ENCODE results near the gene ALOX12B.
"Not testable (repeated sequence)": the region's sequence is repeated elsewhere in the genome, so short reads cannot be mapped to it uniquely, and the experiment has no call there.

ALOX12B gene

DNA sequence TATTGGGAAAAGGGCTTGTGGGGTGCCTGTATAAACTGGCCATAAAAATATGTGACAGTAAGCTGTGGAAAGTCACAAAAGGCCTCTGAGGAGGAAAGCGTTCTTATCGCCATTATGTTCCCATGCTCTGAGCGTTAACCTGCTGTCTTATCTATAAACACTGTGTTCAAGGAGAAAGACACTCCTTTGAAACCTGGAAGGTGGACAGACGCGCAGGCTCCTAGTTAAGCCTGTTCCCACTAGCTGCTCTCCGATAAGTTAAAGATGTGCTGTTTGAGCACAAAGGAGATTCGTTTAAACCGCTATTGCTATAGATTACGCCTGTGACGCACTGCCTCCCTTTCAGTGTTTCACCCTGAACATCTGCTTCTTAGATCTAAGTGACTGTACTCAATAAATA is 5.2 kb downstream of the ALOX12B start:
- no peak for DNase-seq (ENCODE audit: low read depth, low spot score)

DNA sequence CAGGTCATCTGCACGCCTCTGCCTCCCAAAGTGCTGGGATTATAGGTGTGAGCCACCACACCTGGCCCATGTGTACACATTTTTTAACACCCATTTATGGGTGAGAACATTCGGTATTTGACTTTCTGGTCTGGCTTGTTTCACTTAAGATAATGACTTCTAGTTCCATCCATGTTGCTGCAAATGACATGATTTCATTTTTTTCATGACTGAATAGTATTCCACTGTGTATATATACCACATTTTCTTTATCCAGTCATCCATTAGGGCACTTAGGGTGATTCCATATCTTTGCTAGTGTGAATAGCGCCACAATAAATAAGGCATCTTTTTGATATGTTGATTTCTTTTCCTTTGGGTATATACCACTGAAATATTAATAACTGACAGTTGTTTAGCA is 5.6 kb downstream of the ALOX12B start:
- no peak for DNase-seq (ENCODE audit: low read depth, low spot score)

DNA sequence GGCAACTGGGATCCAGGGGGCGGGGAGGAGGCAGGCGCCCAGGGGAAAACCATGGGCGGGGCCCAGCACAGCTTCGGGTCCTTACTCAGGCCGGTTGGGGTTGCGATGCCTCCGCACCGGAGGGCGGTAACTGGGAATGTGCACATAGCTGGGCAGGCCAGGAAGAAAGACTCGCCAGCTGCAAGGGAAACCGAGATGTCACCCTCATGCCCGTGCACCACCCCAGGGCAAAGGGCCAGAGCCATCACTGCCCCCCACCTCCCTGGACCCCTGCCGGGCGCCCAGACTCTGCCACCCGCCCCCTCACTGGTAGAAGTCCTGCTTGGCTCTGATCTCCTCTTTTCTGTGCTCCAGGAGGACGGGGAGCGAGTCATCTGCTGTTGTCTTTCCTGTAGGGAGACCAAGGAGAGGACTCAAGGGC is 6.7 kb downstream of the ALOX12B start:
- DNase-seq (ENCODE audit: low read depth, low spot score): no peak

DNA sequence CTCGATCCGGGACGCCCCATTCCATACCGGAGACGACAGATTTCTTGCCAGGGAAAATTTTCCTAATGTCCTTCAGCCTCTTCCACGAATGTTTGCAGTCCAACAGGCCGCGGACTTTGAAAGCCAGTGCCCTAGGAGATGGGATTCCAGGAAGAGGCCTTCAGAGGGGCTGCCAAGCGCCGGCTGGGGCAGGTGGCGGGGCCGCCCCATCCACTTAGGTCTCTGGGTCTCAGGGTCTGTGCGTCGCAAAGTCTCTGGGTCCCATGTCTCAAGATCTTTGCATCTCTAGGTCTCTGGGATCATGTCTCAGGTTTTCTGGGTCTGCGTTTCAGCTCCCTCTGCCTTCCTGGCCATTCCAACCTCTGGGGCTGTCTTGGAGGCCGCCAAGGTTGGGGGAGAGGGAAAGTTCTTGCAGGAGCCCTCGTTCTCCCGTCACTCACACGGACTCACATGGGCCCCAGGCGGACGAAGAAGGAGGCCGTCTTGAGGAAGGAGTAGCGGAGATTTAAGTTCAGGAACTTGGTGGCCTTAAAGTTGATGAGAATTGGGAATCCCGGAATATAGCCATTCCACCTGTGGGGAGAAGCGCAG is 7.2 kb downstream of the ALOX12B start:
- no peak for DNase-seq (ENCODE audit: low read depth, low spot score)

DNA sequence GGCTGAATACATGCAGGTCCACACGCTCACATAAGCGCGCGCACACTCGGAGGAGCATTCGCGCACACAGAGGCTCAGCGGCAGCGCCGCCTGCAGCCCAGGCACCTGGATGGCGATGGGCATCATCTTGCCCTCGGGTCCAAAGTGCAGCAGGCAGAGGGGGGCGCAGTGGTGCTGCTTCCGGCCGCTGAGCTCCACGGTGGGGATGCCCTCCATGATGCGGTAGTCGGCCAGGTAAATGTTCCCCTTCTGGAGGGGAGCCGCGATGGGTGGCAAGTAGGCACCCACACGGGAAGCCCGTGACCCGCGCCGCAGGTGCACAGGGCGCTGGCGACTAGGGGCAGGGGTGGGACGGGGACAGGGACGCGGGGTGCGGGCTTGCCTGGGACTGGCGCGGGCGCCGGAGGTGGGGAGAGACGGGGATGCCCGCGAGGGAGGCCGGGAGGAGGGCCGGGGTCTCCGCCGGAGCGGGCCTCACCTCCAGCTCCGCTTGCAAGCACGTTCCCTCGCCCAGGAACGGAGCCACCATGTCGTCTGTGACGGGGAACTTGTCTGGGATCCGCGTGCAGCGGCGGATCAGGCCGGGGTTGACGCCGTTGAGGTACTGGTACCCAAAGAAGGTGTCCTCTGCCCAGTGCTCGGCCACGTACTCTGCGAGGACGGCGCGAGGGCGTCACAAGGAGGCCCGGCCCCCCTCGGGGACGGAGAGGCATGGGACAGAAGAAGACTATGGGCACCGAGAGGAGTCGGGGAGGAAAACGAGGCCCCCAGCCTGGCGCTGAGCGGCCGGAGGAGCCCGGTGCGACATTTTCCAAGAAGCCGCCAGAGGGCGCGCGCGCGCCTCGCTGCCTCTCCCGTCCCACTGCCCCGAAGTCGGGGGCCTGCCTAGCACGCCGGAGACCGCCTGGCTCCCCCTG is 8.0 kb downstream of the ALOX12B start:
- DNase-seq (ENCODE audit: low read depth, low spot score): peak; percentile 53

DNA sequence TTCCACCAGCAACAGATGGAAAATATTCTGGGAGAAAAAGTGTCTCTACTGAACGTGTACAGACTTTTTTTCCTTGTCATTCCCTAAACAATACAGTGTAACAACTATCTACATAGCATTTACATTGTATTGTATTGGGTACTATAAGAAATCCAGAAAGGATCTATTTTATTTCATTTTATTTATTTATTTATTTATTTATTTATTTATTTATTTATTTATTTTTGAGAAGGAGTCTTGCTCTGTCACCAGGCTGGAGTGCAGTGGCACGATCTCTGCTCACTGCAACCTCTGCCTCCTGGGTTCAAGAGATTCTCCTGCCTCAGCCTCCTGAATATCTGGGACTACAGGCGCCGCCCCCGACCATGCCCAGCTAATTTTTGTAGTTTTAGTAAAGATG is 9.6 kb downstream of the ALOX12B start:
- not testable (repeated sequence) for DNase-seq (ENCODE audit: low read depth, low spot score)

DNA sequence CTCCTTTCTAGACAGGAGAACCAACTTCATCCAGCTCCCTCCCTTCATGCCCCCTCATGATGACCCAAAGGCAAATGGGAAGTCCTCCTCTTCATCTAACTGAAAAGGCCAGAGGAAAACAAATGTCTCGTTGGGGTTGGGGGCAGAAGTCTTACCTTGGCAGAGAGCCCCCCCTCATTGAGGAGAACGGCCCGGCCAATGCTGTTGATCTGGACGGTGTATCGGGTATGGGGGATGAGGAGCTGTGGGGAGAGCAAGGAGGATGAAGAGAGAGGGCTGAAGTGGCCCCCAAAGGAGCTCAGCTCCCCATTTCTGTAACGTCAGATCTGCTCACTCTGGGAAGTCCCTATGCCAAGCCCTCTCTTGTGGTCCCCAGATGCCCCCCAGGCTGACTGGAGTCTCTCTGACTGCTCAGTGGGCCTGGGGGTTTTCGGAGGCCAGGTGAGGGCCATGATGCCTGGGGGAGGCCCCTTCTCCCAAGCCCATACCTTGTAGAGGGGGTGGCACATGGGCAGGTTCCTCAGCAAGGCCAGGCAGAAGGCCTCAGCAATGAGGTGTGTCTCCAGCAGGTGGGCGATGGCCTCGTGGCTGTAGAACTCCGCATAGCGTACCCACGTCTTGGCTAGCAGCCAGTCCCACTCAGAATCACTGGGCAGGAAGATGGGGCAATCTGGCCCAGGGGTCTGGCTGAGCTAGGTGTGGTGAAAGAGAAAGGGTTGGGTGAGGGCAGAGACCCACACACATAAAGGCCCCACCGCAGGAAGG is 10.8 kb downstream of the ALOX12B start:
- DNase-seq (ENCODE audit: low read depth, low spot score): no peak

DNA sequence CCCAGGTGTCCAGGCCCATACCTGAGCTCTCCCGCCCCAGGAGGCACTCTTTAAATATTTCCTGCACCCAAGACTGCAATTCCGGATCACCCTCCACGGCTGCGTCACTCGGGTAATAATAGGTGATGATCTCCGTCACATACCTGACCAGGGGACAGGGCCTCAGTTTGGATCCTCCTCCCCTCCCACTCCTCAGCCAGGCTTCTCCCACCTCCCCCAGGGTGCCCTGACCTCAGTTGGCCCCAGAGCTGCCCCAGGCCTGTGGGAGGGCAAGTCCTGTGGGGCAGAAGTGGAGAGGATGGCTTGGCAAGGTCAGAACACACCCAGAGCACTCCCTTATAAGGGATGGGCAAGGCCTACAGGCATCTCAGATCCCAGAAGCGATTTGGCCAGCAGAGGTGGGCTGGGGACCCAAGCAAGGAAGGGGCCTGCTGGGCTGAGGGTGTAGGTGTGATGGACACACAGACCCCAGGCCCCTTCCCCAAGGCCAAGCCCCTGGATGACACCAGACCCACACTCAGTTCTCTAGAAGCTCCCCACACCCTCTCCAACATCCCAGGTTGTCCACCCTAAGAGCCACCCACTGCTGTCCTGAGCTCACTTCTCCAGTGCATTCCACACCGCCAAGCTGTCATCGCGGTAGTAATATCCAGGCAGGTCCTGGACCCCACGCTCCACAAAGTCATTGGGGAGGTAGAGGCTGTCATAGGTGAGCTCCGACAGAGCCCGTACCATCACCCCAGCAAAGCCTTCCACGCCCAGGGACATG is 11.8 kb downstream of the ALOX12B start:
- DNase-seq (ENCODE audit: low read depth, low spot score): no peak

DNA sequence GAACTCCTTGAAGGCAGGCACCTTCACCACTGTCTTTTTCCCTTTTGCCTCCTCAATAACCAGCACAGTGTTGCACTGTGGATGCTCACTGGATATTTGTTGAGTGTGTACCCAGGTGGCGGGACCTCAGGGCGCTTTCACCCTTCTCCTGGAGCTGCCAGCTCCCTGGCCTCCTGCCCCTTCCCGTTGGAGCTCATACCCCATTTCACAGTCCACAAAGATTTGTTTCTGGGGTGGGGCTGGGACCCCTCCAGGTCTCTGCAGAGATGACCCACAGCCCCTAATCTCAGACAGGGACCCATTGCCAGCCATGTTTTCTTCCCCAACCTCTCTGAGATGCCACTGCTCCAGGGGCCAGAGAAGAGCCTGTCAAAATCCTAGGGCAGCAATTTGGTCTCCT is 12.4 kb downstream of the ALOX12B start:
- no peak for DNase-seq (ENCODE audit: low read depth, low spot score)

DNA sequence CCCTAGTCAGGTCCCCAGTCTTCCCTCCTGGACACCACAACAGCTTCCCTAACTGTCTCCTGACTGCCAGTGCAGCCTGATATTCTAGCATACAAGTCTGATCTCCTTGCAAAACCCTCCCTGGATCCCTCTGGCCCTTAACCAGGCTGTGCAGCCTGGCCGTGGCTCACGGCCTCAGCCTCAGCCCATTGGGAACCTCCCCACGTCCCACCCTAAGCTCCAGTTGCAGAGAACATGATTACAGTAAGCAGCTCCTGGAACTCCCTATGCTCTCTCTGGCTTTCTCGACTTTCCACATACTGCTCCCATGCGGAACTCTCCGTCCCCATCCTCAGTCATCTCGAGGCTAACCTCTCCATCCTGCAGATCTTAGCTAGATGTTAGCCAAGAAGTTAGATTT is 13.0 kb downstream of the ALOX12B start:
- no peak for DNase-seq (ENCODE audit: low read depth, low spot score)

DNA sequence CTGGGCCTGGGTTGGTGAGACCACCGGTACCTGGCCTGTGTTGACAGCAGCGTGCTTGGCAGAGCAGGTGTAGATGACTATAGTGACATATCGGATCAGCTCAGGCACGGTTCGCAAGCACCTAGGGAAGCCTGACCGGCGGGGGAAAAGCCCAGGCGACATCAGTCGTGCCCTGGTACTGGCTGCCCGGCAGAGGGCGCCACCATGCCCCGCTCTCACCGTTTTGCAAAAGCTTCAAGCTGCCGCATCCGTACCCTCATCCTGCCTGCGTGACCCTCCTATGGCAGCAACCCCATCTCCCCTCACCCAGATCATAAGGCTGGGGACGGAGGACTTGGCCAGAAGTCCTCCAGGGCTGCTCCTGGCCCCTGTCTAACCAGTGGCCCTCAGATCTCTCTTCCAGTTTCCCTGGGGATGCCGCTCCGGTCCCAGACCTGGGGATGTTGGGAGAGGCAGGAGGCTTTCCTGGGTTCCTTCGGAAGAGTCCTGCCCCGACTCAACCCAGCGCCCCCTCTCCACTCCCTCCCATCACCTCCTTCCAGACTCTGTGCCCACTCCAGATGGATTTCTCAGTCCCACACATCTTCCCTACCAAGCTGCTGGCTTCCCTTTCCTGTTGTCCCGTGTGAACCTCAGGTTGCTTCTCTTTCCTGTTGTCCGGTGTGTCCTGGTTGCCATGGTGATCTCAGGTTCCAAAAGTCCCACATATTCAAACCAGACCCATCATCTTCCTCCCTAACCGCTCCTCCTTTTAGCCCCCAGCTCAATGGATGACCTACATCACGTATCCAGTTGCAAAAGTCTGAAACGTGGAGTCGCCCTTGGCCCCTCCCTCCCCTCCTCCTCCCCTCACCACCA is 13.7 kb downstream of the ALOX12B start:
- peak; percentile 75 for DNase-seq (ENCODE audit: low read depth, low spot score)

DNA sequence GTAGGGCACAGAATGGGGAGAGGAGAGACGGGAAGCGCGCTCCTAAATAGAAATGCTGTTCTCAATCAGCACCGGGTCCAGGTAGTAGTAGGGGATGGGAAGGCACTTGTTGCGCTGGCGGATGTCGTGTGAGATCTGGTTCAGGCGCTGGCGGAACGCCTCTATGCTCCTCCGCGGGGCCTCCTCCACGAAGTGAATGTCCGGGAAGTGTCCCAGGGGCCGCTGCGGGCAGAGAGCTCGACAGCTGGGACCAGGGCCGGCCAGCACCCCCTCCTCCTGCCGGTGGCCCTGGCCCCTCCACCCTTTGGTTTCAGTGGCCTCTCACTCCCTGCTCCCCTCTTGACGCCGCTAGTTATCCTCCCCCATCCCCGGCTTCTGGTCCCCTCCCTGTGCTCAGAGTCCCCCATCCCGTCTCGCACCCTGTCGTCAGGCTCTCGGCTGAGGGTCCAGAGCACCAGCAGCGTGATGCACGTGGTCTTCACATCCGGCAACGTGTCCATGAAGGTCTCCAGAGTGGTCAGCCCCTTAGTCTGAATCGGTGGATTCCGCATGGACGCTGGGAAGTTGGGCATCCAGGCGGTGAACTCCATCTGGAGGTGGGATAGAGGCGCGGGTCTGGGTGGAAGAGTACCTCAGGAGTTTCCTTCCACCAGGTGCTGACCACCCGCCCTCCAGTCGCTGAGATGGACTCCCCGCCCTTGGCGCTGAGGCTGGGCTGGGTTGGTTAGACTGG is 14.6 kb downstream of the ALOX12B start:
- no peak for DNase-seq (ENCODE audit: low read depth, low spot score)

DNA sequence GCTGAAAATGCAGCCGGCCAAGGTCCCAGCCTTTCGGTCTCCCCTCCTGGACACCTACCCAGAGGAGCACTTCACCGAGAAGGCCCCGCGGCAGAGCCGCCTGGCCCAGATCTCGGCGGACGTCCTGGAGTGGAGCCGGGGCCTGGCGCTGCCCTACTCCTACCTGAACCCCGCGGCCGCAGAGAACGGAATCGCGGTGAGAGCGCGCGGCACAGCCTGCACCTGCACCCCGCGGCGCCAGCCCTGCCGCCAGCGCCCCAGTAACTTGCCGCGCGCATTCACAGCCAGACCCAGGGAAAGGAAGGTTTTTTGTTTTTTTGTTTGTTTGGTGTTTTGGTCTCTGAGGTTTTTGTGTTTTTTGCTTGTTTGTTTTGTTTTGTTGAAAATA is 15.2 kb downstream of the ALOX12B start:
- no peak for DNase-seq (ENCODE audit: low read depth, low spot score)

DNA sequence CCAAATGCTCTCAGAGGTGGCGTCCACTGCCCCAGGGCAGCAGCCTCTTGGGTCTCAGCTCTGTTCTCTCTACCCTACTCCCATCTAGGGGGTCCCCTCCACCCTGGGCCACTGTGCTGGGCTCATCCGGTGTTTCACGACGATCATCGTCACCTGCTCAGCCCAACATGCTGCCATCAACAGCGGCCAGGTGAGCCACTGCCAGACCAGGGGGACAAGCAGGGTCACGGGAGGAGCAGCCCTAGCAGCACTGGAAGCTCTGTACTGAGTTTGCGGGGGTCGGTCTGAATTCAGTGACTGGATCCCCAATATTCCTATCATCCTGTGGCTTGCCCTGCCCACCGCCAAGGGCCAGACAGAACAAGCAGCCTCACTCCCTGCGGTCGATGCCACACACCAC is 16.0 kb downstream of the ALOX12B start:
- DNase-seq (ENCODE audit: low read depth, low spot score): no peak

DNA sequence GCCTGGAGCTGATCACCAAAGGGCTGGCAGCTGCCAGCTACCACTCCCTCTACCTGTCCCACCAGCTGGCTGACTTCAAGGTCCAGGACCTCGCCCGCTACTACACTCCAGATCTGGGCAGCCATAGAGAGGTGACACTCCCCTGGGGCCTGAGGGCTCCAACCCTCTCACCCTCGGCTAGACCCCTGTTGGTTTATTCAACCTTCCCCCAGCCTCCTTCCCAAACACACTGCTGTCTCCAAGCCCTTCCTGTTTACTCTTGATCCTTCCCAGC is 18.0 kb downstream of the ALOX12B start:
- no peak for DNase-seq (ENCODE audit: low read depth, low spot score)

DNA sequence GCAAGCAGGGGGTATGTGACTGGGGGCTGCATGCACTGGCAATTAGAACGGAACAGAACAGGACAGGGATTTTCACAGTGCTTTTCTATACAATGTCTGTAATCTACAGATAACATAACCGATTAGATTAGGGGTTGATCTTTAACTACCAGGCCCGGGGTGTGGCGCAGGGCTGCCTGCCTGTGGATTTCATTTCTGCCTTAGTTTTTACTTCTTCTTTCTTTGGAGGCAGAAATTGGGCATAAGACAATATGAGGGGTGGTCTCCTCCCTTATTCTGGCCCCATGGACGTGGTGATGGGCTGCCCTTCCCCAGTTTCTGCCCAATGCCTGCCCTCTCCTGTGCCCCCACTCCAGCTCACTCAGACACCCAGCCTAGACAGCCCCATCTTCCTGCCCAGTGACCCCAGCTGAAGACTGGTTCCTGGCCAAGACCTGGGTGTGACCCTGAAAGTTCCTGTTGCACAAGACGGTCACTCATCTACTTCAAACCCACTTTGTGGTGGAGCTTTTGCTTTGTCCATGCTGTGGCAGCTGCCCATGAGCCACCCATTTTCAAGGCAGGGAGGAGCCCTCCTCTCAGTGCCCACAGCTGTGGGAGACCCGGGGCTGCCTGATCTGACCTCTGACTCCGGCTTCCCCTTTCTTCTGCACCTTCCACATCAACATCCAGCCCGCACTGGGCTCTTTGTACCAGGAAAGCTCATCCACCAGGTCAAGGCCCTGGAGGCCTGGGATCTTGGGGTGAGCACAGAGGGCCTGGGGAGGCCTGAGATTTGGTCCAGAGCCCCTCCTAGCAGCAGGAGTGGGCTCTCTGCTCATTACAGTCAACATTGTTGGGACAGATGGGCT is 18.6 kb downstream of the ALOX12B start:
- no peak for DNase-seq (ENCODE audit: low read depth, low spot score)

DNA sequence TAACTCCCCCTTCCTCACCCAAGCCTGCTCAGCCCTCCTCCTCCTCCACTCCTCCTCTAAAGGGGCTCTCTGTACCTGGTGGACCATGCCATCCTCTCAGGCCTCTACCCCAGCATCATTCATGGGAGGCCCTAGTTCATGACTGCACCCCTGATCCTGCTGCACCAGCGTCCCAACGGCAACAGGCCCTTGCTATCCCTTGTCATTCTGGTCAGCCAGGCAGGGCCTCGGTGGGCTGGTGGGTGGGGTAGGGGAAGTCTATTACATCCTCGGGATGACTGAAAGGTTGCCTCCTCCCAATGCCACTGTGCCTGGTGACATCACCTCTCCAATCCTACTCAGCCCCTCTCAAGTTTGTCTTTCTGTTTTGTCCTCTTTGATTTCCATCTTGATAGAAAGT is 19.7 kb downstream of the ALOX12B start:
- DNase-seq (ENCODE audit: low read depth, low spot score): no peak

DNA sequence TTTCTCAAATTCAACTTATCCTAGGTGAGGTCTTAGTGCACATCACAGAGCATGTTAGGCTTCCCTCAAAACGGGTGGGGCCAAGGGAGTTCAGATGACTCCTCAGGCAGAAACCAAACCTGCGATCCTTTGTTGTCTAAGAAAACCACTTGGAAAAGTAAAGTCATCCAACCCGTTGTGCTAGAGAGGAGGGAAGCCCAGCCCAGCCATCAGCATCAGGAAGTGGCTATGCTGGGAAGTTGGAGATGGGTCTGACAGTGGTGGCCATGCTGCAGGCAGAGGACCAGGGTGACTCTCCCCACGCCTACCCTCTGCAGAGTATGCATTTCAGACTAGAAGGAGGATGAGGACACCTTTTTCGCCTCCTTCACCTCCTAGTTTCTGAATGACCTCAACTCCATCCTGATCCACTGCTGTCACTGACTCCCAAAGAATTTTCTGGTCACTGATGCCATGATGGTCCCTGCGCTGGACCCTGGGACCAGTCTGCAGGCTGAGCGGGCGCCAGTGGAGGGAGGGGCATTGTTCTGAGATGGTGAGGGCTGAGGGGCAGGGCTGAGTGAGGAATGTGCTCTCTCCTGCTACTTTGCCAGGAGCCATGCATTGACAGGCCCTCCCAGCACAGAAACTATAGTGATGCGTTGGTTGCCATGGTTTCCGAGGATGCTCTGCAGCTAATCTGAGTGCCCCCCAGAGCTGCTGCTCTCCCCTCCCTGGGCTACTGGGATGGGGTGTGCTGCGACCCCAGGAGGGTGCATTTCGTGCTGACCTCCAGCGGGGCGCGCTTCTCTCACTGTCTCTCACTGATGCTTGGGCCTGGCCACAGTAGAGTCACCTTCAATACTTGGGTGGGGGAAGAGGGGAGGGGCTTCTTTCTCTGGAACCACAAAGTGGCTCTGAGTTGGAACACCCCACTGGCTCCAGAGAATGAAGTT is 20.4 kb downstream of the ALOX12B start:
- no peak for DNase-seq (ENCODE audit: low read depth, low spot score)
